ENCODE data around the gene IL3RA. TPM values are rescaled to one million over a fixed set of nuclear protein-coding genes. Genes with fewer than 3 reads are reported as not detected.
"Not testable (repeated sequence)": the region's sequence is repeated elsewhere in the genome, so short reads cannot be mapped to it uniquely, and the experiment has no call there.

Gene IL3RA
- total RNA-seq, 1 donor from 2014 or later: 6.4 TPM

GRCh38 chrX:1393871-1394615, 57.5 kb downstream of the IL3RA start:
- ATAC-seq (ENCODE audit: poor library complexity): no peak
- intact Hi-C loops (cut with DNase I): loop anchor here (10.0 kb wide), 1 partner anchor 51 kb away; no protein-coding TSS in a partner anchor
- peak; percentile 30 for DNase-seq

- no peak for ATAC-seq (ENCODE audit: poor library complexity)
- intact Hi-C loops (cut with DNase I): loop anchor here (10.0 kb wide), 1 partner anchor 50 kb away; no protein-coding TSS in a partner anchor
- peak; percentile 36 for DNase-seq
These were observed 58.3 kb downstream of the IL3RA start for GRCh38 chrX:1394731-1395501.

- DNase-seq (no peak), ATAC-seq (ENCODE audit: poor library complexity) (no peak)
- intact Hi-C loops (cut with DNase I): loop anchor here (10.0 kb wide), 1 partner anchor 49 kb away; no protein-coding TSS in a partner anchor
These were observed 59.1 kb downstream of the IL3RA start for GRCh38 chrX:1395646-1396216.

- peak; percentile 36 for DNase-seq
- ATAC-seq (ENCODE audit: poor library complexity): no peak
- intact Hi-C loops (cut with DNase I): loop anchor here (10.0 kb wide), 1 partner anchor 48 kb away; no protein-coding TSS in a partner anchor
These were observed 60.4 kb downstream of the IL3RA start for GRCh38 chrX:1397001-1397400.

GRCh38 chrX:1397441-1398270, 61.1 kb downstream of the IL3RA start:
- intact Hi-C loops (cut with DNase I): loop anchor here (10.0 kb wide), 1 partner anchor 47 kb away; no protein-coding TSS in a partner anchor
- no peak for ATAC-seq (ENCODE audit: poor library complexity)
- DNase-seq: peak; percentile 22

GRCh38 chrX:1398431-1399340, 62.1 kb downstream of the IL3RA start:
- ATAC-seq (ENCODE audit: poor library complexity) (no peak), DNase-seq (peak; percentile 20)
- intact Hi-C loops (cut with DNase I): loop anchor here (10.0 kb wide), 1 partner anchor 46 kb away; no protein-coding TSS in a partner anchor

GRCh38 chrX:1400049-1400448, 63.5 kb downstream of the IL3RA start:
- intact Hi-C loops (cut with DNase I): no loop called here
- no peak for ATAC-seq (ENCODE audit: poor library complexity)
- peak; percentile 10 for DNase-seq

- no peak for ATAC-seq (ENCODE audit: poor library complexity)
- DNase-seq: peak; percentile 38
- intact Hi-C loops (cut with DNase I): no loop called here
These were observed 64.3 kb downstream of the IL3RA start for GRCh38 chrX:1400742-1401471.

GRCh38 chrX:1401611-1402430, 65.2 kb downstream of the IL3RA start:
- DNase-seq: peak; percentile 38
- ATAC-seq (ENCODE audit: poor library complexity): no peak
- intact Hi-C loops (cut with DNase I): no loop called here

GRCh38 chrX:1403228-1403627, 66.6 kb downstream of the IL3RA start:
- intact Hi-C loops (cut with DNase I): no loop called here
- DNase-seq (peak; percentile 11), ATAC-seq (ENCODE audit: poor library complexity) (no peak)

- DNase-seq; intact Hi-C loops (cut with DNase I); ATAC-seq (ENCODE audit: poor library complexity): not testable (repeated sequence)
These were observed 67.3 kb downstream of the IL3RA start for GRCh38 chrX:1403867-1404266.

GRCh38 chrX:1405769-1406168, 69.2 kb downstream of the IL3RA start:
- intact Hi-C loops (cut with DNase I); ATAC-seq (ENCODE audit: poor library complexity); DNase-seq: not testable (repeated sequence)

GRCh38 chrX:1407035-1407434, 70.5 kb downstream of the IL3RA start:
- ATAC-seq (ENCODE audit: poor library complexity) (no peak), DNase-seq (no peak)
- intact Hi-C loops (cut with DNase I): no loop called here

GRCh38 chrX:1411326-1411725, 74.7 kb downstream of the IL3RA start:
- DNase-seq: no peak
- intact Hi-C loops (cut with DNase I): no loop called here
- no peak for ATAC-seq (ENCODE audit: poor library complexity)

- intact Hi-C loops (cut with DNase I): no loop called here
- no peak for DNase-seq
- ATAC-seq (ENCODE audit: poor library complexity): no peak
These were observed 76.1 kb downstream of the IL3RA start for GRCh38 chrX:1412551-1413161.
